ENCODE results near the gene C19orf47.

The C19orf47 gene

DNA sequence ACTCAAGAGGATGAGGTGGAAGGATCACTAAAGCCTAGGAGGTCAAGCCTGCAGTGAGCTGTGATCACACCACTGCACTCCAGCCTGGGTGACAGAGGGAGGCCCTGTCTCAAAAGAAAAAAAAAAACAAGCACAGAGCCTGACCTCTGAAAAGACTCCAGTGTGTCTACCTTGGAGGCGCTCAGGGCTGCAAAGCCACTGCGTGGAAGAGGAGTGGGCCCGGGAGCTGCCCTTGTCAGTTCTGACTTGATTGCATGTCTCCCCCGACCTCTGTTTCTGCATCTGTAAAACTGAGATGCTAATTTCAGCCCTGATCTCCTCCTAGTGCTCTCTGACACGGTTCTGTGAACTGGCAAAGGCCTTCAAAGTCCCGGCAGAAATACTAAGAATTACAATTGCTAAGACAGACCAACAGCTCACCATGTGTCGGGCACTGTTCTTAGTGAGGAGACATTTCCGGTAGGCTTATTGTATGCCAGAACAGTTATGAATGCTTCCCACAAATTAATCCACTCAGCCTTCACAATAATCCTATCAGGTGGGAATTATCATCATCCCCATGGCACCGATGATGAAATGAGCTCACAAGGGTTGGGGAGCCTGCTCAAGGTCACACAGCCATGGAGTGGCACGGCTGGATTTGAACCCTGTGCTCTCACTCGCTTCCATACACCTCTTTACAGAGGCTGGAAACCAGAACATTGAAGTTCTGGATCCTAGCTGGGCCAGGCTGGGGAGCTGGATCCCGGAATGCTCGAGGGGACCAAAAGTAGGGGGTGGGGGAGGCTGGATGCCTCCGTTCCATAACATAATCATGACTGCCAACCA, 66.6 kb downstream of the C19orf47 start:
- no peak for DNase-seq (ENCODE audit: low spot score)

DNA sequence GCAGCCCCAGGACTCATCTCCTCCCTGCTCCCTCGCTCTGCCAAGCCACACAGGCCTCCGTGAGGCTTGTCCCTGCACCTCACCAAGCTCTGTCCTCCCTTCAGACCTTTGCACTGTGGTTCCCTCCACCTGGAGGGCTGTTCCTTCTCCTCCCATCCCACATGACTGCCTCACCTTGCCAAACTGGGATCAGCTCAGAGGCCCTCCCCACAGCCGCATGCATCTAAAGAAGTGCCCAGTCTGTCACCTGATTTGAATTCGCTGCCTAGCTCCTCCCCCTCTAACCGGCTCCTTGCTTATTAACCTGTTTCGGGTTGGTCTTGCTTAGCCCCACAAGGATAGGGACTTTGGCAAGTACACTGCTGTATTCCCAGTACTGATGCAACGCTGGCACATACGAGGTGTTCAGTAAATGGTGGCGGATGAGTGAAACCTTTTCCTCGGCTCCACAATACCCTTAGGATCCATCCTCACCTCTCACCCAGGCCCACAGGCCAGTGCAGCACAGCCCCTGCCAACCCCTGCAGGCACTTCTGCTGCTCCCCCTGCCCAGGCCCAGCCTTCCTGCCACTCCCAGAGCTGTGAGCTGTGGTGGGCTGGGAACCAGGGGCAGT, 67.5 kb downstream of the C19orf47 start:
- DNase-seq (ENCODE audit: low spot score): no peak

DNA sequence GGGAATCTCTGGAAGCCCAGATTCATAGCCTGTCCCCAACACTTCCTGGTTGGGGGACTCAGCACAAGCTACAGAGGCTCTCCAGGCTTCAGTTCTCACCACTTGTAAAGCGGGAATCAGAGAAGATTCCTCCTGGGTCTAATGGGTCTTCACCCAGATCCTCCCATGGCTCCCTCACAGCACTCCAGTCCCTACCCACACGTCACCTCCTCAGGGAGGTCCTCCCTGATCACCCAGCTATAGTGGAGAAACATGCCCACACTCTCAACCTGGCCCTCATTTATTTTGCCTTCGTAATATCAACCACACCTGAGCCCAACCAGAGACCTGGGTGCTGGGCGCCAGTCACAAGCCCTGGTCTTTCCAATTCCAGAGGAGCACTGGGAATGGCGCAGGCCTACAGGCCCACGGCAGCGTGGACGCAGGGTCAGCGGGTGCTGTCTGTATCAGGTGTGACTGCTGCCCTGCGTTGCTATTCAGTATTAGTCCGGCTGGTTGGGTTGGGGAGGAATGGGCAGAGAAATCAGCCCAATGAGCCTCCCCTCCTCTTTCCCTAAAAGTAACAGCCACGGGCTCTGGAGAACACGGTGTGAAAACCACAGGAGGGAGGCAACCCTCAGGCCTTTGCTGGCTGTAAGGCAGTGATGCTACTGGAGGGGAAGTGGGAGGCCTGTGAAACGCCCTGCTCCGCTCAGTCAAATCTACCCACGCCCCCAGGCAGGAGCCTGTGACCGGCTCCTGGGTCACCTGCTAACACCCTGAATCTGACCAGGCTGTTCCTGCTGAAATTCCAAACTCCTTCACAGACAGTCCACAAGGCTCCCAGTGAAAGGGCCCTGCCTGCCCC, 68.2 kb downstream of the C19orf47 start:
- DNase-seq (ENCODE audit: low spot score): no peak

DNA sequence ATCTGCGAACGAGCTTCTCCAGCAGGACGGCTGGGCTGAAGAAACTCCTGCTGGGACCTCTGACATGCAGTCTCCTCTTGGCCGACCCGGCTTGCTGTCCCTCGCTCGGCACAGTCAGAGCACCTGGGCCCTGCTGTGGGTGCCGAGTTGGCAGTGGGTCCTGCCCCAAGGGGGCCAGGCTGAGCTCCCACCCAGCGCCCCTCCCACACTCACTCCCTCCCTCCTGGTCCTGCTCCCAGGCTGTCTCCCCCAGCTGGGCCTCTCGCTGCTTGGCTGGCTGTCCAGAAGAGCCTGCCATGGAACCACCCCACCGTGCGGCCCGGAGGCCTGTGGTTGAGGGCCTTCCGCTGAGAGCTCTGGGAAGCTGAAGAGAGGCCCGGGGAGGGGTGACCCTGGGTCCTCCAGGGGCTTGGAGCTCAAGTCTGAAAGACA, 69.1 kb downstream of the C19orf47 start:
- no peak for DNase-seq (ENCODE audit: low spot score)

DNA sequence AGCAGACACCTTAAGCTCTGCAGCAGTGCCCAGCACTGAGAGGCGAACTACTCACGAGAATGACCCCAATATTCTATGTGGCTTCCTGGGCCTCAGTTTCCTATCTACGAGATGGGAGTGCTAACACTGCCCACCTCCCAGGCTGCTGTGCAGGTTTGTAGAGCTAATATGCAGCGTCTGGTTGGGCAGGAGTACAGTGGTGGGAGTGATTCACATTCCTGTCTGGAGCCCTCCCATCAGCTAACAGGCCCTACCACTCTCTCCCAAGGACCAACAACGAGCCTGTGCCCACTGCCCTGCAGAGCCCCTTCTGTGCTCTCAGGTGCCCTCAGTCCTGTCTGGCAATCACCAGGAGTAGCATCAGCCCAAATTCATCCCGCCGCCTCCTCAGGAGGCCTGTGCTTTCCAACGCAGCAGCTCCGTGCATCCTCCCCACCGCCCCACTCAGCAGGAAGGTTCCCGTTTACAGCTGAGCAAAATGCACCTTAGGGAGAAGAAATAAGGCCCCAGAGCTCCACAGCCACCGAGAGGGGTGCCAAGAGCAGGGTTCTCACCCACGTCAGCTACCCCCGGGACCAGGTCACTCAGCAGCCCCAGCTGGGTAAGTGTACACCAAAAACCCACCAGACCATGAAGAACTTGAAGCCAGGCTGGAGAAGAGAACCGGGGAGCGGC, 69.7 kb downstream of the C19orf47 start:
- DNase-seq (ENCODE audit: low spot score): no peak

DNA sequence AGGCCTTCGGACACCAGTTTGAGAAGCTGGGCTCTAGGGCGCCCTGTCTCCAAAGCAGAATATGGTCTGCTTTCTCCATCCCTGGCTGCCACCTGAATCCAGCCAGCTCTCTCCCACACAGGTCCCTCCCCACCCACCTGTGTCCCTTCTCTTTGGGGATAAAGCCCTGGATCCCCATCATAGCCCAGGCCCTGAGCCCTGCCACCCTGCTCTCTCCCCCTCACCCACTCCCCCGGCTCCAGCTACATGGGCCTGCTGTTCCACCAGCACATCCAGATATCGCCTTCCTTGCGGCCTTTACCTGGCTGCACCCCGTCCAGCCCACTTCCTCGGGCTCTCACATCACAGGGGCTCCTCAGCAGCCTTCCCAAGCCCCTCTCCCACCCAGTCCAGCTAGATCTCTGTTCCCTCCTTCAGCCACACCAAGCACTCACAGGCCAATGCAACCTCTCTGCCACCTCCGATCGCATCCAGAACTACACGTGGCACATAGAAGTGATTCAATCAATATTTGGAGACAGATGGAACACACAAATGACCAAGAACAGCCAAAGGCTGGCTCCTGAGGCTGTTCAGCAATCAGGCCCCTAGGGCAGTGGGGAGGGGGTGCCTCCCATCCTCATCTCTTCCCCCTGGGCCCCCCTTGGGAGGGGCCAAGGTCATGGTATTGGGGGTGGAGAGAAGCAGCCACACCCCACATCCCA, 70.7 kb downstream of the C19orf47 start:
- DNase-seq (ENCODE audit: low spot score): no peak

DNA sequence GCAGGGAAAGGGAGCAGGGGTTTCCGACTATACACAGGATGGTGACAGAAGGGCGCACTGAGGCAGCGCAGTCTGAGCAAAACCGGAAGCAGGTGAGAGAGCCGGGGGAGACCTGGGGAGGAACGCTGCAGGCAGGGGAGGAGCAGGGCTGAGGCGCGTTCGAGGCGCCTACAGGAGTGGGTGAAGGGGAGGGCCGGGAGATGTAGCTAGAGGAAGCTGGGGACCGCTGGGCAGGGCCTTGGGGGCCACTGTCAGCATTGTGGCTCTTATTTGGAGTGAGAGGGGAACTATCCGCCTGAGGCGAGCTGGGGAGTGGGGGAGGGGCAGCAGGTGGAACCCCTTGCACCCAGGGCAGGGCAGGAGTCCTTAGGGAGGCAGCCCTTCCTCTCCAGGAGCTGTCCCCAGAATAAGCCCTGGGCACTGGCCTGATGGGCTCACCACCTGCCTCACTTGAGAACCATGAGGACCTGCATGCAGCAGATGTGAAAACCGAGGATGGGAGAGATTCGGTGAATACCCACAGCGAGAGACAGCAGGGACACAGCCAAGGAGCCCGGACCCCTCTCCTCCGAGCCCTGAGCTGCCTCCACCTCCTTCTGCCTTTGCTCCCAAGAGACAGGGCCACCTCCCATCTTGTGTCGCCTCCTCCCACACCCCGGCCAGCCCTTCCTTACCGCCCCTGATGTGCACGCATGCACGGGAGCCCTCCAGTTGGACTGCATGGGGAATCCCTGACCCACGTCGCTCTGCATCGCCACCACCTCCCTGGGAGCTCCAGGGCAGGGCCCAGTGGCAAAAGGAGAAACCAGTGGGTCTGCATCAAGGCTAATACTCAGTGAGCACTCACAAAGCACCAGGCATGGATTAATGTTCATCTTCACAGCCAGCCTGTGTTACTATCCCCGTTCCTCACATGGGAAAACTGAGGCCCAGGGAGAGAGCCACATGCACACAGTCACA, 73.3 kb downstream of the C19orf47 start:
- DNase-seq (ENCODE audit: low spot score): no peak

DNA sequence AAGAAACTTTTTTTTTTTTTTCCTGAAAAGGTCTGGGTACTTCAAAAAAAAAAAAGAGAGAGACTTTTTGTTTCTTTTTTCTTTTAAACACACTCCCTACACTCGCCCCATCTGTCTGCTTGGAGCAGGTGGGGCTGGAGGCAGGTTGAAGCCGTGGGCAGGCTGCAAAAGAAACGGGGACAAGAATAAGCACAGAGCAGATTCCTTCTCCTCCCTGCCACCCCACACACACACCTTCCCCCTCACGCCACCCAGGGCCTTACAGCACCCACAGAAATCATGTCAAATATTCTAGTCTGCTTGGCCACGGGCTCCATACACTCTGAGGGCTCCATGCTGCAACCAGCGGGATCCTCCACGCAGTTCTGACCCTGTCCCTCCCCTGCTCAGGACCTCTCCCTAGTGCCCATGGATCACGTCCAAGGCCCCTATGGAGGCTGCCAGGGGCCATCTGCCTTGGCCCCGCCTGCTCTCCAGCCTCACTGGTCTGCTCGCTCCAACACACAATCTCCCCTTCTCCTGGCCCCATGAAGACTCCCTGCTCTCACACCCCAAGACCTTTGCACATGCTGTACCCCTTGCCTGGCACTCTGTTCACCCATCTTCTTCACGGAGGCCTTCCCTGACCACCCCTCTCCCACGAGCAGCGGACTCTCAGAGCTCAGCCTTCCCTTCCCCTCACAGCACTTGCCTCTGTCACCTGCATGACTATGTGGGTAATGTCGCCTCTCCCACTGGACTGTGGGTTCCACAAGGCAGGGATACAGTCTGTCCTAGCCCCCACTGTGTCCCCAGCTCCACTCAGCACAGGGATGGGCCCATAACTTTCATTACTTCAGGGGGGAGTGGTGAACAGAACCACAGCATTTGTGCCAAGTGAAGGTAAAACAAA, 74.5 kb downstream of the C19orf47 start:
- no peak for DNase-seq (ENCODE audit: low spot score)

DNA sequence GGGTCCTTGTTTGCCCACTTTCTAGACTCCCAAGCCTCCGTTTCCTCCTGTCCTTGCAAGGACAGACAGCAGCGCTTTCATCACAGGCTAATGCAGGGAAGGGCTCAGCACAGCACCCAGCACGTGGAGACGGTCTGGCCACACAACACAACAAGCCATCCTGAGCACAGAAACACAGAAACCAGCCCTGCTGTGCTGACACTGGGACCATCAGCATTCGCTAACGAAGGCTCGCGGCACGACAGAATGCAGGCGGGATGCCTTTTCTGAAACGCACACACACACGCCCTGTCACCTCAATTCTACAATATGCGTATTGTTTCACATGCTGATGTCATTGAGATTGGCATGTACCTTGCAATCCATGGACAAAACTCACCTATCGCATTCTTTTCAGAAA, 75.9 kb downstream of the C19orf47 start:
- DNase-seq (ENCODE audit: low spot score): no peak

DNA sequence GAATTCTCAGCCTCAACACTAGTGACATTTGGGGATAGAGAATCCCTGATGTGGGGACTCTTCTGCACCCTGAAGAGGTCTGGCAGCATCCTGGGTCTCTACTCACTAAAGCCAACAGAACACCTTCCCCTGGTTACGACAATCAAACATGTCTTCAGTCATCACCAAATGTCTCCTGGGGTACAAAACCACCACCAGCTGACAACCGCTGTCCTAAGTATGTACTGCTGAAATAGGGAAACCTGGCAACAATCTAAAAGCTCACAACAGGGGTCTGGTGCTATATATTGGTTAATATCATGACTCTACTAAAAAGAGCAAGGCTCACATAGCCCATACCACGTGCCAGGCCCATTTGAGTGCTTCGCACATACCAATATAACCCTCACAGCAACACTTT, 76.5 kb downstream of the C19orf47 start:
- no peak for DNase-seq (ENCODE audit: low spot score)

DNA sequence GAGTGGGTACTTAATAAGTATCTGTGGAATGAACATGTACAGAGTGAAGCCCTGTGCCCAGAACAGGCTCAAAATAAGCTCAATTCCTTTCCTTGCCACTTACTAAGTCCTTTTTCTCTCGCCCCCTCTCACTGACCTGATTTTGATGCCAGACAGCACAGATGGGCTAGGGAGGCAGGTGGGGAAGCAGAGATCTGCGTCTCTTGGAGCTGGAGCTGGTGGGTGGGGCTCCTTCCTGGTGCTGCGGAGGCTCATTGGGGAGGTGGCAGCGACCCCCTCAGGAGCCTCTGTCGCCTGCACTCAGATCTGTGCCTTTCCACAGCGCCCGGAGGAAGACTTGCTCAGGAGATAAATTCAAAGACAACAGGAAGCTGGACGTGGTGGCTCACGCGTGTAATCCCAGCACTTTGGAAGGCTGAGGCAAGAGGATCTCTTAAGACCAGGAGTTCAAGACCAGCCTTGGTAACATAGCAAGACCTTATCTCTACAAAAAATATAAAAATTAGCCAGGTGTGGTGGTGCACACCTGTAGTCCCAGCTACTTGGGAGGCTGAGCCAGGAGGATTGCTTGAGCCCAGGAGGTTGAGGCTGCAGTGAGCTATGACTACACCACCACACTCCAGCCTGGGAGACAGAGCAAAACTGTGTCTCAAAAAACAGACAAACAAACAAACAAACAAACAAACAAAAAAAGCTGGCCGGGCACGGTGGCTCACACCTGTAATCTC, 77.7 kb downstream of the C19orf47 start:
- no peak for DNase-seq (ENCODE audit: low spot score)
